ENCODE data around the gene AKAP6.

The AKAP6 gene

DNA sequence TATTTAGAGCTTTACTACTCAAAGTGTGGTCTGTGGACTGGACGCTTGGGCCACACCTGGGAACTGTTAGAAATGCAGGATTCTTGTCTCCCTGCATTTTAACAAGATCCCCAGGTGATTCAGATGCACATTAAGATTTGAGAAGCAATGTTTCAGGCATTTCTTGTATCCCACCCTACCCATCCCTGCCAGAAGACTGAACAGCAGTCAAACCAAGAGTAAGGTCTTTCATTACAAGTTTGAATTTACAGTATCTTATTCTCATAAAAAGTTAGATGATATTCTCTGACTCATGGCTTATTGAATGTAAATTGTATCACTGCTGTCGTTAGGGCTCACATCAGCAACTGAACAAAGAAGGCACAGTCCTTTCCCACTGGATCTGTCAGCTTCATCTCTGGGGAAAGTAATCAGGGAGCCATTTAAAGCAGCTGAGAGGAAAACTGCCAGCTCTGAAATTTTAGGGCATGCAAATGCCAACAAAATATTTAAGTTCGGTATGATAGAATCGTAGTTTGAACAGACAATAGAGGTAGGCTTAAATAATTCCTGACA is 141.1 kb downstream of the AKAP6 start:
- Histone ChIP-seq H3K9ac (ENCODE audit: low read depth, low read length) (no peak overlapping the region), H3K36me3 (ENCODE audit: insufficient read depth, low read length) (no peaks in the 10 kb centered on the region), H3K4me1 (ENCODE audit: insufficient read depth, low read length) (peaks cover 27% of the 10 kb centered on the region)

DNA sequence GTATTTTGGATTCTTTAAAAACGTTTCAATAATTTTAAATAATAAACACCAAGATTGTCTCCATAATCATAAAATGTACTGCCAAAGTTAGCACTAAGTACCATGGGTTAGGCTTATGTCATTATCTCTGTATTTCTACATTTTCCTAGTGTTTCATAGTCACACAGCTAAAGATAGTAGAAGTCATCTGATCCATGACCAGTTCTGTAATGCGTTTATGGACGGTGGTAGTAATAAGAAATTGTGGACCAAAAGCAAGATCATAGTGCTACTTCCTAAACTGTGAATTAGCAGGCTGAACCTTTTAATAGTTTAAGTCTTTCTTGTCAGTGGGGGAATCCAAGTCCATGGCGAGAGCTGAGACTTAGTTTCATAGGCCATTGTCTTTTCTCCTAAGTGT is 142.1 kb downstream of the AKAP6 start:
- H3K36me3 ChIP-seq (ENCODE audit: insufficient read depth, low read length): no peaks in the 10 kb centered on the region
- no peak overlapping the region for H3K9ac ChIP-seq (ENCODE audit: low read depth, low read length)
- H3K4me1 ChIP-seq (ENCODE audit: insufficient read depth, low read length): peaks cover 27% of the 10 kb centered on the region
- no peaks in the 10 kb centered on the region for H3K9me3 ChIP-seq (ENCODE audit: control insufficient read depth, insufficient read depth, low read length)

More for the DNA sequence above, 141.1 kb downstream of the AKAP6 start:
- H3K9me3 ChIP-seq (ENCODE audit: control insufficient read depth, insufficient read depth, low read length): no peaks in the 10 kb centered on the region

DNA sequence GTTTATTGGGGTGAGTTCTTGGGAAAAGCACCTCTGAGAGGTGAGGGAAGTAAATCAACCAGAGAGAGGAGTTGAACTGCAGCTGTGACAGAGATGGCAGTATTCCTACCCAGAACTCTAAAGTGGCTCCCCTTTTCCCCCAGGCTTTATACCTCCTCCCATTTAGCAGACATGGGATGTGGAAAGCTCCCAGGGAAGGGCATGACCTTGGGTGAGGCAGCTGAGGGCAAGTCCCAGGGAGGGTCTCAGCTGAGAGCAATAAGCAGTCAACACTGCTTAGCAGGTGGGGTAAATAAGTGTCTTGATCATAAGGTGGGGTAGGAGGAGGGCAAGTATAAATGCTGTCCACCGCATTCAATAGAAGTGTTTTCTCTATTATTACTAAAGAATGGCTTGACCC is 143.0 kb downstream of the AKAP6 start:
- no peak overlapping the region for H3K9ac ChIP-seq (ENCODE audit: low read depth, low read length)
- no peaks in the 10 kb centered on the region for H3K36me3 ChIP-seq (ENCODE audit: insufficient read depth, low read length)
- H3K4me1 ChIP-seq (ENCODE audit: insufficient read depth, low read length): peaks cover 27% of the 10 kb centered on the region
- no peaks in the 10 kb centered on the region for H3K9me3 ChIP-seq (ENCODE audit: control insufficient read depth, insufficient read depth, low read length)

DNA sequence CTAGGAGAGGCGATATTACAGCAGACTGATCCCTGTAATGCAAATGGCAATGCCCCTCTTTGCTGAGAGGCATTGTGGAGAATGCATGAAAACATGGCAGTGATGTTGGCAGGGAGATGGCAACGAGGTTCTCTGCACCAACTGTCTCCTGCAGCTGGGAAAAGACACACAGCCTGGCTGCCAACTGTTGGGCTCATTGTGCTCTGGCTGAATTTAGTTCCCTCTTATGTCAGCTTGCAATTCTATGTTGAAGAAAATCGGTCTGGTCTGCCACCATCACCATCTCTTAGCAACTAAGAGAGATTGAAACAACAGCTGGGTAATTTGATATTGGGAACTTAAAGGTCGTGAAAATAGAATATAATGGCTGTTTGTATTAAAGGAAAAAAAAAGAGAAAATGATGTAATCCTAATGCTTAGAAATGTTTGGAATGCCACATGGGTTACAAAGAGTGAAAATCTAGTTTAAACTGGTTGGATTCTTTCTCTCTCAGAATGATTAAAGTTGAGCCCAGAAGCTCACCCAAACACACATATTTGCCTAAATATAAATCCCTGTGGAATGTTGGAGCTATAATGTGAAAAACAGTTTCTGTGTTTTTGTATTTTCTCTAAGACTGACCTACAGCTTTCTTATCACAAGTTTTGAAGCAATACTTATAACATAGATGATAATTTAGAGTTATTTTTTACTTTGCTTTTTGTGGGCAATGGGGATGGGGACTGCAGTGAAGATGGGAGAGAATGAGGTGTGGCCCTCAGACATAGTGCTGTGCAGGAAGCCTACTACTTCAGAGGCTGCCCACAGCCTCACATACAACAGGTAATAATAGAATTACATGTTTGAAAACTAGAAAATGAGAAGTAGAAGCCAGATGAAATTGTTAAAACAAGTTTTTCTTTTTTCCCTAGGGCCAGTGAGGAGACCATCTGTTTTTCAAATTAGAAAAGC is 143.7 kb downstream of the AKAP6 start:
- Histone ChIP-seq H3K9me3 (ENCODE audit: control insufficient read depth, insufficient read depth, low read length) (no peaks in the 10 kb centered on the region), H3K4me1 (ENCODE audit: insufficient read depth, low read length) (peaks cover 27% of the 10 kb centered on the region), H3K9ac (ENCODE audit: low read depth, low read length) (no peak overlapping the region), H3K36me3 (ENCODE audit: insufficient read depth, low read length) (no peaks in the 10 kb centered on the region)

DNA sequence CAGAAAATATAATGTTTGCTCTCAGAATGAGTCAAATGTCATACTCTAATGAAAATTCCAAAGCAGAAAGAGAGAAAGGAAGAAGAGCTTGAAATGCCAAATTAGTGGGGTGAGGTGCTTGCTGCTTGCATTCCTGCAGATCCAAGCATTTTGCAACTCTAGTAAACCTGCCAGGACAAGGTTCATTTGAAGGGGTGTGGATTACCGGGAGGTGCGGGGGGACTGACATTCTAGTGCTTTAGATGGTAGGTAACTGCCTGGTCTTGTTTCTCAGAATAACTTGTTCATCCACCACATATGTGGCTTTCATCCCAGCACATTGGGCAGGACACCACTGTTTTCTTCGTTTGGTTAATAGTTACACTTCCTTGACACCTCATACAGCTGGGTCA is 144.4 kb downstream of the AKAP6 start:
- Histone ChIP-seq H3K9me3 (ENCODE audit: control insufficient read depth, insufficient read depth, low read length) (no peaks in the 10 kb centered on the region), H3K9ac (ENCODE audit: low read depth, low read length) (no peak overlapping the region), H3K36me3 (ENCODE audit: insufficient read depth, low read length) (no peaks in the 10 kb centered on the region), H3K4me1 (ENCODE audit: insufficient read depth, low read length) (peaks cover 27% of the 10 kb centered on the region)

DNA sequence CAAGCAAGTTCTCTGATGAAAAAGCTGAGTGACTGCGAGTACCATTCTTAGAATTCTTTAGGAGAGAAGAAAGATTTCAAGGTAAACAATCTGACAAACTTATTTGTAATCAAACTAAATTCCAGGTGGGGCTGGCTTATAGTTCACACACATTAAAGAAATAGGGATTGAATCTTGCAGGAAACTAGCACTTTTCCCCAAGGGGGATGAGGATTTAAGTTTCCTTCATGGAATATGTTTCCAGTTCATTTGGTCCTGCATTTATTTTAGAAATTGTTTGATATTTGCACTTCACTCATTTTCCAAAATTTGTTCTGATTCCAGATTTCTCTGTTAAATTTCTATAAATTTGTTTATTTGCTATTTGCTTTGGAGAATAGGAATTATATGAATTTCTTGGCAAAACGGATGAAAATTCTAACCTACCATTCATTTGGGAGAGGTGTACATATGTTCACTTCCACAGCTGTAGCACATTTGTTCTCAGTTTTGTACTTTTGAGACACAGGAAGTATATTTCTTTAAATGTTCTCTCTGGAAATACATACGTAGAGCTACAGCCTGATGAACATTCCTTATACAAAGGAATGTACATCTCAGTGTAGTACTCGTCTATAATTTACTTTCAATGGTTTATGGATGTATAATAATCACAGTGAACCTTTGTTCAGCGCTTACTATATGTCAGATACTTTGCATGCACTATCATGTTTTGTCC is 145.5 kb downstream of the AKAP6 start:
- Histone ChIP-seq H3K9me3 (ENCODE audit: control insufficient read depth, insufficient read depth, low read length) (no peaks in the 10 kb centered on the region; the same call in 1 of the 2 replicates), H3K4me1 (ENCODE audit: insufficient read depth, low read length) (peaks cover 27% of the 10 kb centered on the region), H3K9ac (ENCODE audit: low read depth, low read length) (no peak overlapping the region), H3K36me3 (ENCODE audit: insufficient read depth, low read length) (no peaks in the 10 kb centered on the region)

DNA sequence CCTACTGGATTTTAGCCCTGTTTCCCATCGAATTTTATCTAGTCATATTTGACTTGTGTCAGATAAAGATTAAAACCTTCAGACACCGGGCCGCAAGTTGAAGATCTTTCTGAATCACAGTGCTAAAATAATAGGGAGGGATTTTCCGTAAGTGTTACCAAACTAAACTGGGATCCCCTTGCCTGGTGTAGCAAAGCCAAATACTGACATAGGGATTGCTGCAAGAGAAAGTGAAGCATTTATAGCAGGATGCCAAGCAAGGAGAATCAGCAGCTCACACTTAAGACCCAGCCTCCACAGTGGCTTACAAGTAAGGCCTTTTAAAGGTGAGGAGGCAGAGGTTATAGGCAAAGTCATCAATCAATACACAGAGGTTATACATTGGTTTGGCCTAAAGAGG is 147.4 kb downstream of the AKAP6 start:
- H3K36me3 ChIP-seq (ENCODE audit: insufficient read depth, low read length): no peaks in the 10 kb centered on the region
- H3K9ac ChIP-seq (ENCODE audit: low read depth, low read length): no peak overlapping the region
- peaks cover 23% of the 10 kb centered on the region for H3K4me1 ChIP-seq (ENCODE audit: insufficient read depth, low read length)
- no peaks in the 10 kb centered on the region; the same call in 1 of the 2 replicates for H3K9me3 ChIP-seq (ENCODE audit: control insufficient read depth, insufficient read depth, low read length)

DNA sequence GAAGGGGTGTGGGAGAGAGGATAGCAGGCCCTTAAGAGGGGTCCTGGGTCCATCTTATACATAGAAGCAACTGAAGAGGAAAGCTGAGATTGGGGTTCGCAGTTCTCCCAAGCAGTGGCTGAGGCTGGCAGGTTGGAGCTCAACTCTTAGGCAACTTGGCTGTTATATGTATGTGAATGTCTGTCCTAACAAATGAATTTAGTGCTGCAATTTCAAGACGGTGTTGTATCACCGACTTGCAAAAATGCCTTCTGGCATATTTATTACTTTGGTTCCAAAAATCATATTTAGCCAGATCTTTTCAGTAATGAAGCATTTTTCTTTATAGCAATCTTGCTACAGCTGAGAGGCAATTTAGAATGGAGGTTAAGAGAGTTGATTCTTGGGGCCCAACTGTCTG is 148.3 kb downstream of the AKAP6 start:
- no peaks in the 10 kb centered on the region; the same call in 1 of the 2 replicates for H3K9me3 ChIP-seq (ENCODE audit: control insufficient read depth, insufficient read depth, low read length)
- H3K4me1 ChIP-seq (ENCODE audit: insufficient read depth, low read length): peaks cover 14% of the 10 kb centered on the region
- no peaks in the 10 kb centered on the region for H3K36me3 ChIP-seq (ENCODE audit: insufficient read depth, low read length)
- H3K9ac ChIP-seq (ENCODE audit: low read depth, low read length): no peak overlapping the region

DNA sequence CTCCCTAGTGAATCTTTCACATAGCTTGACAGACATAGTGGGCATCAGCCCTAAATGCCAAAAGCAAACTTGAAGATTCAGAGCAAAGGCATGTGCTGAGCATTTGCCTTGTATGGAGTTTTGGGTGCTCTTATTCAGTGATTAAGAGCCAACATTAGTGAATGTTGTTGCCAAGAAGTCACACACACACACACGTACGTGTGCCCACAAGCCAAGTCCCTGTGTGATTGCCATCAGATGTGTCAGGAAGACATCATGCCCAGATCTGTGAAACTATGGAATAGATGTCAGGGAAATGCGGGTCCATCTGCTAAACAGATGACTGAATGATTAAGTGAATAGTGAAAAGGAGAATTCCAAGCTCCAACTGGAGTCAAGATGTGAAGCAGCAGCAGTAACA is 149.0 kb downstream of the AKAP6 start:
- Histone ChIP-seq H3K36me3 (ENCODE audit: insufficient read depth, low read length) (no peaks in the 10 kb centered on the region), H3K4me1 (ENCODE audit: insufficient read depth, low read length) (peaks cover 8% of the 10 kb centered on the region), H3K9ac (ENCODE audit: low read depth, low read length) (no peak overlapping the region), H3K9me3 (ENCODE audit: control insufficient read depth, insufficient read depth, low read length) (no peaks in the 10 kb centered on the region; the same call in 1 of the 2 replicates)

DNA sequence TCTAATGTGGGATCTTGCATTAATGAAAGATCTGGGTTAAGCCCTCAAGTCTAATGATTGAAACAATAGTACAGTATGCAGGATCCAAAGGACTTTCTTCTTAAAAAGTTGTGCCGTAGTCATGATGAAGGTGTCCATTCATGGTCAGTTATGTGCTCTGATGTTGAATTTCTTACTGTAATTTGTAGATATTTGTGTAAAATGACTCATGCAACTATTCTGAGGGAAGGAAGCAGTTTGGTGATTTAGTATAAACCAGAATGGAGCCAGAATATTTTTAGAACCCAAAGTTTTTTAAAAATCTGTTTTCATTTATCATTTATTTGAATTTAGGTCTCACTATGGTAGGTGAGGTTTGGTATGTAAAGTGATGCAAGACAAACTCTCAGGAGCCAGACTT is 151.2 kb downstream of the AKAP6 start:
- H3K9ac ChIP-seq (ENCODE audit: low read depth, low read length): no peak overlapping the region

DNA sequence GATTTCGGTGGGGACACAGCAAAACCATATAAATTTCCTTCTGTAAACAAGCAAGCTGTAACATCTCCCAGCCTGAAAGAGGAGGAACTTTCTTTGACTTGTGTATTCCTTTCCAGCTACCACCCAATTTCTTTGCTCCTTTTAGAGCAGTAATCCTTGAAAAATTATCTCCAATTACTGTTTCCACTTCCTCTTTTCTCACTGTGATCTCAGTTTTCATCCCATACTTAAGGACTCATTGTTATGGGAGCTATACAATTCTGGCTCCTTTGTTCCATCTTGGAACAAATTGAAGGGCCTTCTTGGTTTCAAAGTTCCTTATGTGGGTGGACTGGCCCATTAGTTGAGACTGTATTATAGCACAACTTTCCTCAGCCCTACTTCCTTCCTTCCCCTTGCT is 152.6 kb downstream of the AKAP6 start:
- H3K9me3 ChIP-seq (ENCODE audit: control insufficient read depth, insufficient read depth, low read length): no peaks in the 10 kb centered on the region; the same call in 1 of the 2 replicates
- H3K4me1 ChIP-seq (ENCODE audit: insufficient read depth, low read length): no peaks in the 10 kb centered on the region; the same call in 1 of the 2 replicates
- no peaks in the 10 kb centered on the region for H3K36me3 ChIP-seq (ENCODE audit: insufficient read depth, low read length)
- no peak overlapping the region for H3K9ac ChIP-seq (ENCODE audit: low read depth, low read length)

More for the DNA sequence above, 151.2 kb downstream of the AKAP6 start:
- no peaks in the 10 kb centered on the region; the same call in 1 of the 2 replicates for H3K9me3 ChIP-seq (ENCODE audit: control insufficient read depth, insufficient read depth, low read length)
- no peaks in the 10 kb centered on the region for H3K36me3 ChIP-seq (ENCODE audit: insufficient read depth, low read length)
- no peaks in the 10 kb centered on the region; the same call in 1 of the 2 replicates for H3K4me1 ChIP-seq (ENCODE audit: insufficient read depth, low read length)

DNA sequence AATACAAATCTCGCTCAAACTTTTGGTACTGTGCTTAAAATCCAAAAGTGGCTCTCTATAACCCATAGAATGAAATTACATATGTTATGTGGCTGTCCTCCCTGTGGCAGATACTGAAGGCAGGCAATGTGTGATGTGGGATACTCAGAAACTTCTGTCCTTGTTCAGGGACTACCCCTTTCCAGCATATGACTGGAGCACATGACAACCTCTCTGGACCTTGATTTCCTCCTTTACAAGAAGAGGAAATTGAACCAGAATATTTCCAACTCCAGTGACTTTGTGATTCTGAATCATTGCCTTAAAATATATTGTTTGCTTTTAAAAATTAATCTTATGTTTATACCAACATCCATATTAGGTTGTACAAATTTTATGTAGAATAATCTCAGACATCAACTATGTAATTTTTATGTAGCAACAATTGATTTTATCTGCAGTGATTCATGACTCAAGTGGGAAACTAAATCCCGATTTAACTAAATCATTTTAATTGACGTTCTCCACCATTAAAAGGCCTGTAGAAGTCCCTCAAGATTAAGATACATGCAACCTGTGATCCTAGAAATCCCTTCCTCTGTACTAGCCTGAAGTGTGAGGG is 162.4 kb downstream of the AKAP6 start:
- no peaks in the 10 kb centered on the region for H3K4me1 ChIP-seq (ENCODE audit: insufficient read depth, low read length)
- no peaks in the 10 kb centered on the region for H3K36me3 ChIP-seq (ENCODE audit: insufficient read depth, low read length)
- H3K9ac ChIP-seq (ENCODE audit: low read depth, low read length): no peak overlapping the region
- H3K9me3 ChIP-seq (ENCODE audit: control insufficient read depth, insufficient read depth, low read length): no peaks in the 10 kb centered on the region

DNA sequence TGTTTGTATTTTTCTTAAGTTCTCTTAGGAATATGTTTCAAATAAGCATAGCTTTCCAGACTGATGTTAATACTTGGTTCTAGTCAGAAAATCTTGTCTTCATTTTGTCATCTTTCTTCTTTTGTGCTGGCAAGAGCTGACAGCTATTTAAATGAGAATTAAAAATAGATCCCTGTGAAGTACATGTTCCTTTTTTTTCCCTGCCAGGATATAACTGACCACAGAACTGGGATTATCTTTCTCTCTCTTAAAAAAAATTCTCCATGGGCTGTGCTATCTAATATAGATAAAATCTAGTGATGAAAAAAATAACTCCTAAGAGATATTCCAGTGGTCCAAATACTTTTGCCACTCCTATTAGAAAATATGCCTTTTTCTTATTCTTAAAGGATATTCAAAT is 163.4 kb downstream of the AKAP6 start:
- Histone ChIP-seq H3K9me3 (ENCODE audit: control insufficient read depth, insufficient read depth, low read length) (no peaks in the 10 kb centered on the region), H3K9ac (ENCODE audit: low read depth, low read length) (no peak overlapping the region), H3K36me3 (ENCODE audit: insufficient read depth, low read length) (no peaks in the 10 kb centered on the region), H3K4me1 (ENCODE audit: insufficient read depth, low read length) (no peaks in the 10 kb centered on the region)

All from ES-I3 (cell line).